RPMI8226 (cell line): ENCODE data around the gene PCDHB3.
"Not testable (repeated sequence)": the region's sequence is repeated elsewhere in the genome, so short reads cannot be mapped to it uniquely, and the experiment has no call there.

Source experiments
- DNase-seq: peaks from one replicate; pipeline ENCODE4 v3.0.0-alpha.2; 2015

PCDHB3 gene

GRCh38 chr5:141137346-141137745 lies 37.1 kb downstream of the PCDHB3 start:
- DNase-seq = not testable (repeated sequence)

DNA sequence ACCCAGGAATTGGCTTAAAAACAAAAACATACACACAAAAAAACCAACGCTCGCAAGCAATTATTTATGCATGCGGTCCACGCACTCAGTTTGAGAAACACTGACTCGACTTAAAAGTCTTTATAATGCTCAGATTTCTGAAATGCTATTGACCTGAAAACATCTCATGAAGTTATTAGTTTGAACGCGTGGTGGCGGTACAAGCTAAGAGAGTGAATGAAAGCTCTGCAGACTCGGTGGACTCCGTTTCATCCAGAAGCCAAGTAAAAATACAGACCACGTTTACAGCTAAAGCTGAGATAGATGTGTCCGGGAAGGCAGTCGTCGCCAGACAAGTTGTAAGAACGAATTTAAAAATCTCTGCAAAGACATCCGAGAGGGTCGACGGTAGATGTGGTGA lies 49.5 kb downstream of the PCDHB3 start, which contains the start of gene PCDHB6:
PCDHB6 (plus strand) TSS at position 246 of the 400 bp plus-strand sequence. CDS start 201 bp downstream, outside the sequence.
- peak; percentile 9 for DNase-seq

DNA sequence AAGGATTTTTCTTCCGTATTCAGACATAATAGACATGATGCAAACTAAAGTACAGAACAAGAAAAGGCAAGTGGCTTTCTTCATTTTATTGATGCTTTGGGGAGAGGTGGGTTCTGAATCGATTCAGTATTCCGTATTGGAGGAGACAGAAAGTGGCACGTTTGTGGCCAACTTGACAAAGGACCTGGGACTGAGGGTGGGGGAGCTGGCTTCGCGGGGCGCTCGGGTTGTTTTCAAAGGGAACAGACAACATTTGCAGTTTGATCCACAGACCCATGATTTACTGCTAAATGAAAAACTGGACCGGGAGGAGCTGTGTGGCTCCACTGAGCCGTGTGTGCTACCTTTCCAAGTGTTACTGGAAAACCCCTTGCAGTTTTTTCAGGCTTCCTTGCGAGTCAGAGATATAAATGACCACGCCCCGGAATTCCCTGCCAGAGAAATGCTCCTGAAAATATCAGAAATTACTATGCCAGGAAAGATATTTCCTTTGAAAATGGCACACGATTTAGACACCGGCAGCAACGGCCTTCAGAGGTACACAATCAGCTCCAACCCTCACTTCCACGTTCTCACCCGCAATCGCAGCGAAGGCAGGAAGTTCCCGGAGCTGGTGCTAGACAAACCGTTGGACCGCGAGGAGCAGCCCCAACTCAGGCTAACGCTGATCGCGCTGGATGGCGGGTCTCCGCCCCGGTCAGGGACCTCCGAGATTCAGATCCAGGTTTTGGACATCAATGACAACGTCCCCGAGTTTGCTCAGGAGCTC lies 50.1 kb downstream of the PCDHB3 start:
- DNase-seq = no peak

DNA sequence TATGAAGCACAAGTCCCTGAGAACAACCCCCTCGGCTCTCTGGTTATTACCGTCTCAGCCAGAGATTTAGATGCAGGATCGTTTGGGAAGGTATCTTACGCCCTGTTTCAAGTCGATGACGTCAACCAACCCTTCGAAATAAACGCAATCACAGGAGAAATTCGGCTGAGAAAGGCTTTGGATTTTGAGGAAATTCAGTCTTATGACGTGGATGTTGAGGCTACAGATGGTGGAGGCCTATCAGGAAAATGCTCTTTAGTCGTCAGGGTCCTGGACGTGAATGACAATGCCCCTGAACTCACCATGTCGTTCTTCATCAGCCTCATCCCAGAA lies 50.7 kb downstream of the PCDHB3 start:
- no peak for DNase-seq

GRCh38 chr5:141151632-141152031 lies 51.4 kb downstream of the PCDHB3 start:
- not testable (repeated sequence) for DNase-seq

- not testable (repeated sequence) for DNase-seq
Observed at GRCh38 chr5:141152096-141152495, 51.8 kb downstream of the PCDHB3 start.
